Activated naive CD4-positive, alpha-beta T cell treated with anti-CD3 and anti-CD28 coated beads, Interleukin-2, amount 50 U/mL, for 24 hours (primary cell): ENCODE data around the gene CLSTN2.

Experiments
- H3K27ac Mint-ChIP-seq: one replicate; pipeline ENCODE4 v1.8.0; 2021; ENCODE audit warnings: mild to moderate bottlenecking, mixed read lengths
- H3K27me3 Mint-ChIP-seq: one replicate; pipeline ENCODE4 v1.8.0; 2021; ENCODE audit warnings: mixed read lengths
- H3K36me3 Mint-ChIP-seq: one replicate; pipeline ENCODE4 v1.8.0; 2021; ENCODE audit warnings: mixed read lengths
- H3K4me1 Mint-ChIP-seq: one replicate; pipeline ENCODE4 v1.8.0; 2021; ENCODE audit warnings: mixed read lengths
- H3K4me3 Mint-ChIP-seq: one replicate; pipeline ENCODE4 v1.8.0; 2021; ENCODE audit warnings: mild to moderate bottlenecking, mixed read lengths
- H3K9me3 Mint-ChIP-seq: one replicate; pipeline ENCODE4 v1.8.0; 2021; ENCODE audit warnings: mixed read lengths

The CLSTN2 gene

DNA sequence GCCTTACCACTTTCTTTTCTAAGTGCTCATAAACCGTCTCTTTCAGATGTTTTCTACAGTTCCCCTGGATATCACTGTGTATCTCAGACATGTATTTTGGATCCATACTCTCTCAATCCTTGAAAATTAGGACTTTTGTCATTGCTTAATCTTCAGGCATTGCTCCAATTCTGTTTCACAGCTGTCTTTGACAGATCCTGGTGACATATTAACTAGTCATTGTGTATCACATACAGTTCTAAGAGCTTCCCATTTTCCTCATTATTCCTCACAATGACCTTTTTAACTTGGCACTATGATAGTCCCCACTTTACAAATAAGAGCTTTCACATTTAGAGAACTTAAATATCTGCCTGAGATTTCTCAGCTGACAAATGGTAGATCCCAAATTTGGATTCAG, 151.7 kb downstream of the CLSTN2 start:
- Mint-ChIP-seq H3K27ac (no peak overlapping the region), H3K4me3 (no peak overlapping the region), H3K4me1 (no peaks in the 10 kb centered on the region), H3K36me3 (no peaks in the 10 kb centered on the region), H3K9me3 (no peaks in the 10 kb centered on the region), H3K27me3 (no peaks in the 10 kb centered on the region)

DNA sequence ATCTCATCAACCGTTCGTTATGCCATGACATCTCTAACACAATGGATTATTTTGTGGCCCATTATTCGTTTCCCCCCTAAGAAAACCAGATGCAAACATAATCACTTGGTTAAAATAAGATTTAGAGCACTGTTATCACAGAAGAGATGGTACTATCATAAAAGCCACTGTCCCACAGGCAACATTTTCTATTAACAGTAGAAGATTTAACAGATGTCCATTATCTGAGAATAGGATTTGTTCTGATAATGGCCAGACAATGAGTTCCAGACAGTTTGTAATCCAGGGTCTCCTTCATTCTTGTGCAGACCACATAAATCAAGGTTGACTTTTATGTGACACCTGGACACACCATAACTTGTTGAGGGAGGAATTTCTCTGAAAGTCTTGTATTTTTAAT, 153.1 kb downstream of the CLSTN2 start:
- peaks cover 1% of the 10 kb centered on the region for H3K27me3 Mint-ChIP-seq
- no peak overlapping the region for H3K4me3 Mint-ChIP-seq
- H3K36me3 Mint-ChIP-seq: no peaks in the 10 kb centered on the region
- no peaks in the 10 kb centered on the region for H3K9me3 Mint-ChIP-seq
- no peaks in the 10 kb centered on the region for H3K4me1 Mint-ChIP-seq
- H3K27ac Mint-ChIP-seq: no peak overlapping the region

DNA sequence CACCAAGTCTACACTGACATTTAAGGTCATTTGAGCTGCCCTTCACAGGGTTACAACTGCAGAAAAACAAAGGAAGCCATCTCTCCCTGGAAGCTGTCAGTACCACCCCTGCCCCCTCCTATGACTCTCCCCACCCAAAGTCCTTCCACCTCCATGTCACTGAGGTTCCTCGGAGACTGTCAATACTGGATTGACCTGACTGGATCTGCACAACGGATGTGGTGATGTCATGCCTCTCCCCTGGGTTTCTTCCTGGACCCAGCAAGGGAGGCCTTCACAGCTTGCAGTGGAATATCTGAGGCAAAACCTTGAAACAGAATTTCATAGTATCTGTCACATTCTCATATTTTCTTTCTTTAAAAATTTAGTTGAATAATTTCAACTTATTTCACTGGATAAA, 153.5 kb downstream of the CLSTN2 start:
- H3K9me3 Mint-ChIP-seq: no peaks in the 10 kb centered on the region
- H3K27ac Mint-ChIP-seq: no peak overlapping the region
- no peaks in the 10 kb centered on the region for H3K36me3 Mint-ChIP-seq
- no peaks in the 10 kb centered on the region for H3K4me1 Mint-ChIP-seq
- peaks cover 1% of the 10 kb centered on the region for H3K27me3 Mint-ChIP-seq
- H3K4me3 Mint-ChIP-seq: no peak overlapping the region

DNA sequence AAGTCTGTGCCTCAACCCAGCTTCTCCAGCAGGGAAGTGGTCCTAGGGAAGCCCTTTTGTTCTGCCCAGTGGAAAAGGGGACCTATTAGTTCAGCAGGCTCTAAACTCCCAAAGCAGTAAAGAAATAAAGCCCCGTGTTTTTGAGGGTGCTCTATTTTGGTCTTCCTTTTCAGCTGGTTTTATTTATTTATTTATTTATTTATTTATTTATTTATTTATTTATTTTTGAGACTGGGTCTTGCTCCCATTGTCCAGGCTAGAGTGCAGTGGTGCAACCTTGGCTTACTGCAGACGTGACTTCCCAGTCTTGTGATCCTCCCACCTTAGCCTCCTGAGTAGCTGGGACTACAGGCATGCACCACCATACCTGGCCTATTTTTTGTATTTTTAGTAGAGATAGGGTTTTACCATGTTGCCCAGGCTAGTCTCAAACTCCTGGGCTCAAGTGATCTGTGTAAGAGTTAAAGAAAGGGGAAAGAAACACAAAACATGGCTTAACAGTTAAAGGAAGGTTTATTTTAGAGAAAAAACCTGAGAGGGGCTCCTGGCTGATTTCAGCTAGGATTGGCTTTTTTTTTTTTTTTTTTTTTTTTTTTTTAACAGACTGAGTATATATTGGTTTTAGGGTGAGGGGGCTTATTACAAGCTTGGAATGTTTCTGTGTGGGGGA, 154.6 kb downstream of the CLSTN2 start:
- Mint-ChIP-seq H3K4me3 (no peak overlapping the region), H3K9me3 (no peaks in the 10 kb centered on the region), H3K27ac (no peak overlapping the region), H3K27me3 (peaks cover 1% of the 10 kb centered on the region), H3K36me3 (no peaks in the 10 kb centered on the region), H3K4me1 (no peaks in the 10 kb centered on the region)

DNA sequence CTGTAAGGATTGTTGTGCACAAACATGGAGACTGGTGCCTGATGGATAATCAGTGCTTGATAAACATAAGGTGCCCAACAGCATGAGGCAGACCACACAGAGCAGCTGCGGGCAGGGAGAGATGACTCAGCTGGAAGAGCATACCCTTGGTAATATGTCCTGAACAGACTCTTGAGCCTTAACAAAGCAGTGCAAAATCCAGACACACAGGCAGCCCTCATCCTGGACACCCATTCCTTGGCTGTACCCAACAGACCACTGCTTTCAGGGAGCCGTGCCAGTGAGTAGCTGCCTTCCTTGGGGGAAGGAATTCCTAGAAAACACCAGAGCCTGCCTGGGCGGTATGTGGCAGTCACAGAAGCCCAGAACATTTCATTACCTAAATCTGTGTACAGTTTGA, 156.2 kb downstream of the CLSTN2 start:
- Mint-ChIP-seq H3K4me3 (no peak overlapping the region), H3K27me3 (peaks cover 1% of the 10 kb centered on the region), H3K4me1 (no peaks in the 10 kb centered on the region), H3K9me3 (no peaks in the 10 kb centered on the region), H3K27ac (no peak overlapping the region), H3K36me3 (no peaks in the 10 kb centered on the region)

DNA sequence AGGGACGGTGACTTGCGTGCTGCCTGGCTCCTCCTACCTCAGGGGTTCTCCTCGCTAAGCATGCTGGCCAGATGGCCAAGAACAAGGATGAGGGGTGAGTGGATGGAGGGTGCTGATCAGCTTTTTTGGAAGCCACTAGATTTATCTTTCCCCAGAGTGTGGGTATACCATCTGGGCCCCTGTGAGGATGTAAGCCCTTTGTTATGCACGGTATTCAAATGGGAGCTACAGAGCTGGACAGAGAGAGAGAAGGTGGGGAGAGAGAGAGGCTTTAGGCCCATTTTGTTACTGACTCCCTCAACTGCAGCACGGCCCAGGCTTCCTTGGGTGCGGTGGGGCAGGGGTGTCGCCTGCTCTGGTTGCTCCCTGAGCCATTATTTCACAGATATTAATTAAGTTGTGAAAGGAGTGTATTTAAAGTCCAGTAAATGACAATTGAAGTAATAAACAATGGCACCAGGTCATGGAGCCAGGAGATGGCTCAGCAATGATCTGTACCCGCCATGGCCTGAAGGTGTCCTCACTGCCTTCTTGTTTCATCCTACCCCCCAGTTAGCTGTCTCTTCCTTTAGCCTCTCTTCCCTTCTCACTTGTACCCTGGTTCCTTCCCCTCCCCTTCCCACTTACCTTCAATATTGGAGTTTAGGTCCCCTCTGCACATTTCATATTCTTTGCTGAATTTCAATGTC, 158.0 kb downstream of the CLSTN2 start:
- H3K9me3 Mint-ChIP-seq: no peaks in the 10 kb centered on the region
- H3K4me3 Mint-ChIP-seq: no peak overlapping the region
- H3K36me3 Mint-ChIP-seq: no peaks in the 10 kb centered on the region
- H3K4me1 Mint-ChIP-seq: no peaks in the 10 kb centered on the region
- H3K27me3 Mint-ChIP-seq: peaks cover 1% of the 10 kb centered on the region
- no peak overlapping the region for H3K27ac Mint-ChIP-seq

DNA sequence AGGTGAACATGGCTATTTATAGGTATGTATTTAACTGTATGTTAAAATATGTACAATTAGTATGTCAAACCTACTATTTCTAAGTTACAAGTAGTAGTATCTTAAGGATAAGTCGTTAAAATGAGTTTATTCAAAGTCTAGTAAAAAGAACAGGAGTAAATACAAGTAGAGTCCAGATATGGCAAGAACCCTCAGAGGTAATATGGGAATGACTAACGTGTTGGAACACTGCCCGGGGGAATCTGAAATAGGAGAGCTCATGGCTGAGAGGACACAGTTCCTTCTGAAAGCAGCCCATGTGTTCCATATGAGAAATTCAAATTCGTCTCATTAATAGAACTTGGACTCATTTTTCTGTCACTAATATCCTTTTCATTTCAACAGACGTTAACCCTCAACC, 158.8 kb downstream of the CLSTN2 start:
- Mint-ChIP-seq H3K27me3 (peaks cover 1% of the 10 kb centered on the region), H3K4me1 (no peaks in the 10 kb centered on the region), H3K27ac (no peak overlapping the region), H3K4me3 (no peak overlapping the region), H3K9me3 (no peaks in the 10 kb centered on the region), H3K36me3 (no peaks in the 10 kb centered on the region)

DNA sequence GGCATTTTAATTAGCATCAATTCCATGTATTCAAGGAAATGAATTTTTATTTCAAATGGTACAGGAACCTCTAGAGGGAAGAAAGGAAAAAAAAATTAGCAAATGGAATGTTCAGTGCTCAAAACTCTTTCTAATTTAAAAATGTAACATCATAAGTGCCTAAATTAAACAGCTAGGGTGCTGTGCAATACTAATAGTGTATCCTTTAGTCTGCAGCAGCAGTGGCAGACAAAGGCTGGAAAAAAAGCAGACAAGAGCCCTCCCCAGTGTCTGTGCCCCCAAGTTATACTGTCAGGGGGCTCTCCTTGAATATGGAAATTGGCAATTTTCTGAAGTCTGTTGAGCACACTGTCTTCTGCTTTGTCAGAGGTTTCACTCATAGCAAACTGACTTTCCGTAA, 159.5 kb downstream of the CLSTN2 start:
- no peak overlapping the region for H3K27ac Mint-ChIP-seq
- peaks cover 1% of the 10 kb centered on the region for H3K27me3 Mint-ChIP-seq
- no peak overlapping the region for H3K4me3 Mint-ChIP-seq
- H3K36me3 Mint-ChIP-seq: no peaks in the 10 kb centered on the region
- H3K9me3 Mint-ChIP-seq: no peaks in the 10 kb centered on the region
- no peaks in the 10 kb centered on the region for H3K4me1 Mint-ChIP-seq

DNA sequence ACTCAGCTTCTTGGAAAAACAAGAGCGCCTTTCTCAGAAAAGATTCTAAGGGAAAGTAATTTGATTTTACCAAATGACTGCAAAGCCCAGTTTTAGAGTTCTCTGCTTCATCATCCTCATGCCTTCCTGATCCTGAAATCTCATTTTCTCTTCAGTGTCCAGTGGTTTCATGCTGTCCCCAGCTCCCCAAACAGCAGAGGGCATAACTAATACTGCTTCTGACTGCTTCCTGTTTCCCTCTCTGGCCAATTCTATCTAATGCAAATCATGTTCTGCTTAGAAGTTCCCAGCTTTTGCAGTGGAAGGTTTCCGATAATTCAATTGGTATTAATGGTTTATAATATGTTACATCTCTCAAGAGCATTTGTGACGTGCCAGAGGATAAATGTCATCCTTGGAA, 161.1 kb downstream of the CLSTN2 start:
- Mint-ChIP-seq H3K4me1 (no peaks in the 10 kb centered on the region), H3K9me3 (no peaks in the 10 kb centered on the region), H3K27ac (no peak overlapping the region), H3K27me3 (peaks cover 1% of the 10 kb centered on the region), H3K36me3 (no peaks in the 10 kb centered on the region), H3K4me3 (no peak overlapping the region)

DNA sequence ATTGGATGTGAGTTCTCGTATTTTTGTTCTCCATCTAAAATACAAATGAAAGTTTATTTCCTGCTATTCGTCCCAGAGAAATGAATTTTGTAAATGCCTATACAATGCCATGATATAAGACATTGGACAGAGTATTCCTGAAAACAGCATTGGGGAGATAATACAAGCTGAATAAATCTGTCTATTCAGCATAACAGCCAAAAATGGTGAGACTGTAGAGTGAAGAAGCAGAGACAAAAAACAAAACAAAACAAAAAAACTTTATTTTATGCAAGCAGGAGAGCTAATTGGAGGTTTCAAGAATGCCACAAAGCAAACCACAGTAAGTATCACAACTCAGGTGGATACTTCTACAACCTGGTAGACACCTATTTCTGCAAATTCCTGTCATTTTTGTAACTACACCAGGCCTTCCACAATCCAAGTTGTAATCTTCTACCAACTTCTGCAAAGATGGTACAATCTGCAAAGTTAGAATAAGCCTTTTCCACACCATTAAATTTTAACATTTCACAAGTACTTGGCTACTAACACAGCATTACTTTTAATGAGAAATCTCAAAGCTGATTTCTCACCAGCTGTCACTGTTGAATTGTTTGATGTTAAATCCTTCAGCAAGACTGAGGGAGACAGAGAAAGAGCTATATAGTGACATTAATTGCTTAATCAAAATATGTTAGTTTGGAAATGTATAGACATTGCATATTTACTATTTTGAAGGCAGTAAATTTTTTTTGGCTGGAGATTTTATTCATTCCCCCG, 163.1 kb downstream of the CLSTN2 start:
- H3K4me3 Mint-ChIP-seq: no peak overlapping the region
- no peaks in the 10 kb centered on the region for H3K4me1 Mint-ChIP-seq
- H3K27me3 Mint-ChIP-seq: no peaks in the 10 kb centered on the region
- H3K9me3 Mint-ChIP-seq: no peaks in the 10 kb centered on the region
- H3K27ac Mint-ChIP-seq: no peak overlapping the region
- no peaks in the 10 kb centered on the region for H3K36me3 Mint-ChIP-seq

DNA sequence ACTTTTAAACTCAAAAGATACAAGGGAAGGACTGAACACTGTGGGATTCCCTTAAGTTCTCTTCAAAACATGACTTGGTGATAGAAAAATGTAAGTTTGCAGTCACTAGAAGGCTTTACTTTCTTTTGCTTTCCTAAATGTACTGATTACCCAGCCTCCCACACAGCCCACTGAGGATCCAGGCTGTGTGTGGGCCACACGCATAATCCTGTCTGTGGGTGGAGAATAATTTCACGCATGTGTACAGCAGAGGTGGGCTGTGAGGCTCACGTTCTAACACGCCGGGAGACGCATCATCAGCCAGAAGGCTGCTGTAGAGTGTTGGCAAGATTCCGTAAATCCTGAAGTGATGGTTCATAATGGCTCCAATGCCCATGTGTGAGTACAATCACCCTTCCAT, 165.5 kb downstream of the CLSTN2 start:
- no peak overlapping the region for H3K27ac Mint-ChIP-seq
- H3K36me3 Mint-ChIP-seq: no peaks in the 10 kb centered on the region
- H3K4me3 Mint-ChIP-seq: no peak overlapping the region
- H3K27me3 Mint-ChIP-seq: peaks cover 3% of the 10 kb centered on the region
- no peaks in the 10 kb centered on the region for H3K4me1 Mint-ChIP-seq
- H3K9me3 Mint-ChIP-seq: no peaks in the 10 kb centered on the region

DNA sequence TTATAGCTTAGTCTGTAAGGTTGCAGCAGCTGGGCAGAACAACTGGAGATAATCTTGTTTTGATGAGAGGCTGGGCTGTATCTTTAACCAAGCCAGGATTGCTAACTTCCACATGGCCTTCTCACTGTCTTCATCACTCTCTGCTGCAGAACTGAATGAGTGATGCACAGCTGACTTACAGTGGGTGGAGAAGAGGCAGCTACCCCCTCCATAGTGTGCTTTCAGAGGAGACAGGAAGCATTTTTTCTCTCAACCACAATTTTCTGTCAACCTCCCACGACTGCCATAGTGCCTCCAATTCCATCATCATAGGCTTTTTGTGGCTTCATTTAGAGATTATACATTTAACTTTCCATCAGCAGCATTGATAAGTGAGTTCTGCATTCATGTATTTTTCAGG, 168.2 kb downstream of the CLSTN2 start:
- Mint-ChIP-seq H3K9me3 (no peaks in the 10 kb centered on the region), H3K36me3 (no peaks in the 10 kb centered on the region), H3K27ac (no peak overlapping the region), H3K4me3 (no peak overlapping the region), H3K4me1 (no peaks in the 10 kb centered on the region), H3K27me3 (peaks cover 3% of the 10 kb centered on the region)

DNA sequence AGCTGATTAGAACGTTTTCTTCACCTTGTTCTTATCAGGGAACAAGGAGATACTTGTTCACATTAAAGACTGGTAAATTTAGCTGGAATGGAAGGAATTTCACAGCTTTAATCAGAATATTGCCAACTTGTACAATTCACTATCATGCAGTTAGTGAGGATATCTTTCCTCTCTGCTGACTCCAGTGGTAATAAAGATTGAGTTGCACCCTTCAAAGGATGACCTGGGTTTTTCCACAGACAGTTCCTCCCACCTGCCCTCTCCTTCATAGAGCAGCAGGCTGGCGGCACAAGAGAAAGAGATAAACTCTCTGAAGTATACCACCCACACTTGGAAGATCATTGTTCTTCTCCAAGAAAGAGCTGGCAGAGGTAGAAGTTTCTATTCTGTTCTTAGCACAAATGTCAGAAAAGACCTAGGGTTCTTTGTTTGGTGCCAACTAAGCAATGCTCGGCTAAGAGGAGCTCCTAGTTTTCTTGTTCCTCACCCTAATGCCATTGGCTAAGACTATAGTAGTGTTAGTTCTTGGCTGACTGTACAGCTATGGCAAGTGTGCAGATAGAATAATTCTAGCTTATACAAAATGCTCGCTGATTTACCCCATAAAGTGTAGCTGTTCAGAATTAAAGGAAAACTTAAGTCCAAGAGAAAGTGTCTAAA, 169.1 kb downstream of the CLSTN2 start:
- Mint-ChIP-seq H3K27ac (no peak overlapping the region), H3K9me3 (no peaks in the 10 kb centered on the region), H3K36me3 (no peaks in the 10 kb centered on the region), H3K4me3 (no peak overlapping the region), H3K27me3 (peaks cover 3% of the 10 kb centered on the region), H3K4me1 (no peaks in the 10 kb centered on the region)

DNA sequence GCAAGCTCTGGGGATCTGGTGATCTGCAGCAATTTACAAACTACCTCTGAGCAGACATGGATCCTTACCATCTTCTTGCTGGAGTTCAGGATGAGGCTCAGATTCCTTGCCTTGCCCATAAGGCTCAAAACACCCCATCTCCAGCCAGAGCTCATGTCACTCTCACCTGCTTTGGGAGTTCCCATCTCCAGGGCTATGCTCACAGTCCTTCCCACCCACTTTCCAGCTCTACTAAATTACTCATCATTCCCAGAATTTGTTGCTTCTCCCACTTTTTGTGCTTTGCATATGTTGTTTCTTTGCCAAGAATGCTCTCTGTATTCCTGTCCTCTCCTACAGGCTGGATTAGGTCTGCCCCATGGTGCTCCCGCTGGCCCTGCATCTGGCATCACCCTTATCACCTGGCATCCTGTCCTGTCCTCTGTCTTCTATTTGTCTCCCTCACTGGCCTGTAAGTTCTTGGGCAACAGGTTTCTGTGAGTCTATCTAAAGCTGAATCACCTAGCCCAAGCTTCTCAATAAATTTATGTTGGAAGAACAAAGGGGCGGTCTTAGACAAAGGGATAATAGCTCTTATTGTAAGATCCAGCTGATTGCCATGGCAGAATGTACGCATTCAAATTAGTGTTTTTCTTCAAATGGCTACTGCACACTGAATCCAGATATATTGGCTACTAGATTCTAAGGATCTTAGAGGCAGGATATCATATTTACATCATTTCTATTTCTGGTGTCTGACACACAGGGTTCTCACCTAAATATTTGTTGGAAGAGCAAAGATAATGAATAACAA, 179.2 kb downstream of the CLSTN2 start:
- Mint-ChIP-seq H3K27ac (no peak overlapping the region), H3K36me3 (no peaks in the 10 kb centered on the region), H3K9me3 (no peaks in the 10 kb centered on the region), H3K4me1 (no peaks in the 10 kb centered on the region), H3K27me3 (no peaks in the 10 kb centered on the region), H3K4me3 (no peak overlapping the region)

DNA sequence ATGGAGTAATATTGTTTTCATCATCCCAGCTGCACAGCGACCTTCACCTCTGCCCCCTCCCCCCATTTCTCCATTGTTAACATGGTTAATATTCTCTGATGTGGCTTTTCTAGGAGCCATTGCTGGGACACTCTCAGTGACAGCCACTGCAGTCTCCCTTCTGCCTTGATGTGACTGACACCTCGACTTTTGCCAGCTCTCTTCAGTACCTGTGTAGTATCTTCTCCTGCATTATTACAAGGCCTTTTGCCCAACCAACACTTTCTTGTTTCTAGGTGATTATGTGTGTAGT, 179.8 kb downstream of the CLSTN2 start:
- H3K27me3 Mint-ChIP-seq: no peaks in the 10 kb centered on the region
- no peaks in the 10 kb centered on the region for H3K4me1 Mint-ChIP-seq
- H3K4me3 Mint-ChIP-seq: no peak overlapping the region
- H3K27ac Mint-ChIP-seq: no peak overlapping the region
- H3K9me3 Mint-ChIP-seq: no peaks in the 10 kb centered on the region
- no peaks in the 10 kb centered on the region for H3K36me3 Mint-ChIP-seq
